Measurements from ENCODE around the gene RSRC1. TPM values are rescaled to one million over a fixed set of nuclear protein-coding genes. Genes with fewer than 3 reads are reported as not detected.

Gene RSRC1
- total and polyA plus RNA-seq, 2 of the 13 experiments (the other 11 are each of a cell fraction or from before 2014, with no cell fraction given) = 4.9 to 63.0 TPM

- no peak overlapping the region for H3K9ac ChIP-seq (ENCODE audit: insufficient read depth, low read depth, low read length)
- no peaks in the 10 kb centered on the region for H3K4me1 ChIP-seq (ENCODE audit: insufficient read depth, low read length)
- no peaks in the 10 kb centered on the region for H4K20me1 ChIP-seq (ENCODE audit: insufficient read depth, low read length)
- H3K27ac ChIP-seq (ENCODE audit: extremely low read length, insufficient read depth, low read length) = no peak overlapping the region
- intact Hi-C loops (cut with micrococcal nuclease; ENCODE audit: unreplicated experiment) (no loop called here), in situ Hi-C loops (cut with HindIII; ENCODE audit: extremely low pct_ligation_motif_present, low pct_unique_long_range_greater_than_20kb) (no loop called here)
- TF ChIP-seq, protein P1, sequence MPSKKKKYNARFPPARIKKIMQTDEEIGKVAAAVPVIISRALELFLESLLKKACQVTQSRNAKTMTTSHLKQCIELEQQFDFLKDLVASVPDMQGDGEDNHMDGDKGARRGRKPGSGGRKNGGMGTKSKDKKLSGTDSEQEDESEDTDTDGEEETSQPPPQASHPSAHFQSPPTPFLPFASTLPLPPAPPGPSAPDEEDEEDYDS (CRISPR knock-in tag; IDR thresholded peaks at IDR 0.05) = no peak
- TF ChIP-seq, protein P2, sequence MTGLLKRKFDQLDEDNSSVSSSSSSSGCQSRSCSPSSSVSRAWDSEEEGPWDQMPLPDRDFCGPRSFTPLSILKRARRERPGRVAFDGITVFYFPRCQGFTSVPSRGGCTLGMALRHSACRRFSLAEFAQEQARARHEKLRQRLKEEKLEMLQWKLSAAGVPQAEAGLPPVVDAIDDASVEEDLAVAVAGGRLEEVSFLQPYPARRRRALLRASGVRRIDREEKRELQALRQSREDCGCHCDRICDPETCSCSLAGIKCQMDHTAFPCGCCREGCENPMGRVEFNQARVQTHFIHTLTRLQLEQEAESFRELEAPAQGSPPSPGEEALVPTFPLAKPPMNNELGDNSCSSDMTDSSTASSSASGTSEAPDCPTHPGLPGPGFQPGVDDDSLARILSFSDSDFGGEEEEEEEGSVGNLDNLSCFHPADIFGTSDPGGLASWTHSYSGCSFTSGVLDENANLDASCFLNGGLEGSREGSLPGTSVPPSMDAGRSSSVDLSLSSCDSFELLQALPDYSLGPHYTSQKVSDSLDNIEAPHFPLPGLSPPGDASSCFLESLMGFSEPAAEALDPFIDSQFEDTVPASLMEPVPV (CRISPR knock-in tag; IDR thresholded peaks at IDR 0.05) = no peak
- no peak for TF ChIP-seq ZNF230 (CRISPR knock-in tag; IDR thresholded peaks at IDR 0.05)
- TF ChIP-seq ZNF205 (CRISPR knock-in tag; IDR thresholded peaks at IDR 0.05) = no peak
- no peak for TF ChIP-seq ZNF501 (CRISPR knock-in tag; IDR thresholded peaks at IDR 0.05)
- no peak for TF ChIP-seq PHF20 (CRISPR knock-in tag; IDR thresholded peaks at IDR 0.05)
- no peak for TF ChIP-seq ZNF343 (CRISPR knock-in tag; IDR thresholded peaks at IDR 0.05)
- no peak for TF ChIP-seq ZNF350 (CRISPR knock-in tag; IDR thresholded peaks at IDR 0.05; ENCODE audit: borderline replicate concordance, low read depth)
- TF ChIP-seq NR2C2 (CRISPR knock-in tag; IDR thresholded peaks at IDR 0.05; ENCODE audit: borderline replicate concordance) = no peak
- no peaks in the 10 kb centered on the region; a peak in 1 of 5 replicates for H3K27me3 ChIP-seq (ENCODE audit: control insufficient read depth in 1 of 2, insufficient read depth in 2 of 2, low read length in 2 of 2)
- no TSS peak for BruUV-seq (replicated peaks)
- WGBS (ENCODE audit: low lambda C conversion rate) = 75% methylated on average over 6 of the region's 6 CpGs
- H2AFZ ChIP-seq (ENCODE audit: low read length) = no peak overlapping the region
- no peaks in the 10 kb centered on the region for H3K79me2 ChIP-seq (ENCODE audit: insufficient read depth, low read length)
- POLR2A ChIA-PET = no interaction called here
- no peaks in the 10 kb centered on the region for H3K36me3 ChIP-seq (replicated peaks in 1 of 2; ENCODE audit: control insufficient read depth in 1 of 2, insufficient read depth in 2 of 2, low read length in 2 of 2)
- DNase-seq (ENCODE audit: low spot score) = no peak
- H3K4me2 ChIP-seq (ENCODE audit: low read depth, low read length) = no peak overlapping the region
- H3K4me3 ChIP-seq (replicated peaks in 1 of 3; ENCODE audit: insufficient read depth in 1 of 3, low read depth in 2 of 3, low read length in 3 of 3) = no peak overlapping the region
- no peaks in the 10 kb centered on the region for H3K9me3 ChIP-seq (ENCODE audit: low read length)
- CTCF ChIA-PET (ENCODE audit: low intra/inter-chr PET ratio, low total read pairs) = no interaction called here
- ATAC-seq = no peak
- FAIRE-seq = no peak
Measured at GRCh38 chr3:158565076-158565475, 455.2 kb downstream of the RSRC1 start.

Data from HepG2 (cell line).